Mononuclear cell (primary cell): Measurements from ENCODE around the gene ESAM. TPM values are rescaled to one million over a fixed set of nuclear protein-coding genes. Genes with fewer than 3 reads are reported as not detected.

Source experiments
- H3K27me3 ChIP-seq: 2 replicates; pipeline ENCODE4 v1.6.0; 2011; ENCODE audit warnings: low read length, control low read depth; ENCODE audit not compliant: insufficient read depth
- H3K4me1 ChIP-seq: 2 replicates; pipeline ENCODE4 v1.5.1; 2011; ENCODE audit warnings: mild to moderate bottlenecking, low read length, control low read depth; ENCODE audit not compliant: insufficient read depth
- H3K4me3 ChIP-seq: 2 replicates; pipeline ENCODE4 v1.5.1; 2011; ENCODE audit warnings: mild to moderate bottlenecking, low read length, moderate library complexity
- H3K9me3 ChIP-seq: 2 replicates; pipeline ENCODE4 v1.5.1; 2011; ENCODE audit warnings: low read depth, mild to moderate bottlenecking, control low read depth, low read length
- total RNA-seq: library from RNA; depleted of rRNA; stranded (reverse); fragments of >200 nt; gene quantifications from one replicate; pipeline ENCODE4 v1.2.3, GENCODE V29; 2012

The ESAM gene
- total RNA-seq, 1 donor = 9.4 TPM

DNA sequence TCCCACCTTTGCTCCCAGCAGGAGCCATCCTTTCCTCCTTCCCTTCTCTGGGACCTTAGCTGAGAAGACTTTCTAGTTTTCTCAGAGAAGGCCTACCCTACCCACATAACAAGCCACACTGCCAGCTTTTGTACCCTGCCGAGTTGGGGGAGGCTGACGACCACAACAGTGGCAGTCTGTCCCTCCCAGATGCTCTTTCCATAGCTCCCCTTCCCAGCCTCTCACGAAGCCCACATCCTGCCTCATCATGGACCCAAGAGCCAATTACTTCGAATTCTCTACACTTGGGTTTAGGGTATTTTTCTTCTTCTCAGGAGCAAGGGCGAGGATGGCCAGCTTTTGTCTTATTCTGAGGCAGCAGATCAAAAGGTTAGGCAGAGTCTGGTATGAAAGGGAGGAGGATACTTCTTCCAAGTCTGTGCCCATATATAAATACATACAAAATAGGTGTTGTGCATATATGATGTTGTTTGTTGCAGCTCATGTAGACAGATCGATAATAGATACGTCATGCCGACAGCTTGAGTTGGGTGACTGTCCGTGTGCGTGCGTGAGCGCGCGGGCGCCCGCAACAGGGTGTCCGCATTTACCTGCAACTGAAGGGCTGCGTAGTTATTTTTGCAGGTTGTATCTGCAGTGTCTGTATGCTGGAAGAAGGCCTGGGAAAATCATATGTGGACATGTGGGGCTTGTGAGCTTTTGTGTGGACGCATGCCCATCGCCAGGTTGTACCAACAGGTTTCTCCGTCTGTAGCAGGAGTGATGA is 23.2 kb downstream of the ESAM start:
- Histone ChIP-seq H3K27me3 (no peaks in the 10 kb centered on the region), H3K4me1 (peaks cover 64% of the 10 kb centered on the region), H3K9me3 (no peaks in the 10 kb centered on the region), H3K4me3 (no peak overlapping the region)

GRCh38 chr11:124737638-124738305 is 24.3 kb downstream of the ESAM start:
- peaks cover 68% of the 10 kb centered on the region for H3K4me1 ChIP-seq
- H3K4me3 ChIP-seq = no peak overlapping the region

DNA sequence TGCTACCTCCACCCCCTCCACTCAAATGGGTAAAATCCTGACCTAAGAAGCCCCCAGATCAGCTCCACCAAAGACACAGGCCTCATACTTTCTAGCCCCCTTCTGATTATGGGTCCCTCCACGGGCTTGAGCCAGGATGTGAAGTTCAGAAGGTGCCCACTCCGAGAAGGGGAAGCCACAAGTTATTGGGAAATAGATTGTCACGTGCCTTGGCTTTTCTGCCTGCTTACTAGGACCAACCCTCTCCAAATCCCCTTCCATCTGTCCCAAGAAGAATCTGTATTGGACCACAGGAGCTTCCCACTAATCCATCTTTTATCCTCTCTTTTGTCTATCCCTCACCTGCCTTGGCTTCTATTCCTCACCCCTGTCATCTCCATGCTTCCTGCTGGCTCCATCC is 25.4 kb downstream of the ESAM start:
- Histone ChIP-seq H3K27me3 (no peaks in the 10 kb centered on the region), H3K4me1 (peaks cover 69% of the 10 kb centered on the region), H3K4me3 (no peak overlapping the region), H3K9me3 (no peaks in the 10 kb centered on the region)

More at GRCh38 chr11:124737638-124738305, 24.3 kb downstream of the ESAM start:
- no peaks in the 10 kb centered on the region for H3K9me3 ChIP-seq
- H3K27me3 ChIP-seq = no peaks in the 10 kb centered on the region

- no peaks in the 10 kb centered on the region for H3K9me3 ChIP-seq
- no peak overlapping the region for H3K4me3 ChIP-seq
- peaks cover 71% of the 10 kb centered on the region for H3K4me1 ChIP-seq
- H3K27me3 ChIP-seq = no peaks in the 10 kb centered on the region
These were observed 29.9 kb downstream of the ESAM start for GRCh38 chr11:124732230-124732629.

DNA sequence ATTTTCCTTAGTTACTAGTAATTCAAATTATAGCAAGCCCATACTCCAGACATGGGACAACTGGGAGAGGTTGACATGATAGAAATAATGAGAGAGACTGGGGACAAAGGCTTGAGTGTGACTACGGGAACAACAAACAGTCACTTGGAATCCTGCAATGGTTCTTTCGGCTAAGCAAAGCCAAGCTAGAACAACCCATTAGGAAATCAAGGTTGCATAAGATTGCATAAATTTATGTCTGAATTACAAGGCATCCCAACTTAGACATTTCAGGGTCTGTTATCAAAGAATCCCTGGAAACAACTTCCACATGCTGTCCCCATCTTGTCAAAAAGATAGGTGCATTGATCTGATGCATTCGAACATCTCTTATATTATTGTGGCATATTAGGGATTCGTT is 32.5 kb downstream of the ESAM start:
- no peaks in the 10 kb centered on the region for H3K27me3 ChIP-seq
- H3K4me3 ChIP-seq = no peak overlapping the region
- no peaks in the 10 kb centered on the region for H3K9me3 ChIP-seq
- peaks cover 68% of the 10 kb centered on the region for H3K4me1 ChIP-seq

DNA sequence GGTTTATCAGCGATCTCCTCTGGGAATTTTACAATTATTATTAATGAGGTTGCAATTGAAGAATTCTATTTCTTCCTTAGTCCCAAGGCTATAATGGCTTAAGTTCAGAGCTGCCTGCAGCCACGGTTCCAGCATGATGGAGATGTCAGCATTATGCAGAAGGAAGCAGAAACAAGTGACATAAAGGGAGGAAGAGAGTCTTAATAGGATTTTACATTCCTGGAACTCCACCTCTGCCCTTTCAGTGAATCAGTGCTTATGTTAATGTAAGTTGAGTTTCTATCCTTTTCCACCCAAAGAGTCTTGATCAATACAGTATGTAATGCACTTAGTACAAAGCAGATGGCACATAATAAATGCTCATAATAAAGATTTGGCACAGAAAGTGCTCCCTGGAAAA is 34.0 kb downstream of the ESAM start:
- H3K4me3 ChIP-seq = no peak overlapping the region
- H3K9me3 ChIP-seq = no peaks in the 10 kb centered on the region
- no peaks in the 10 kb centered on the region for H3K27me3 ChIP-seq
- peaks cover 72% of the 10 kb centered on the region for H3K4me1 ChIP-seq

GRCh38 chr11:124727474-124727873 is 34.6 kb downstream of the ESAM start:
- H3K4me1 ChIP-seq = peaks cover 66% of the 10 kb centered on the region
- H3K4me3 ChIP-seq = no peak overlapping the region
- H3K27me3 ChIP-seq = no peaks in the 10 kb centered on the region
- no peaks in the 10 kb centered on the region for H3K9me3 ChIP-seq

- H3K27me3 ChIP-seq = no peaks in the 10 kb centered on the region
- H3K9me3 ChIP-seq = no peaks in the 10 kb centered on the region
- peaks cover 59% of the 10 kb centered on the region for H3K4me1 ChIP-seq
- no peak overlapping the region for H3K4me3 ChIP-seq
These were observed 36.4 kb downstream of the ESAM start for GRCh38 chr11:124725719-124726105.

DNA sequence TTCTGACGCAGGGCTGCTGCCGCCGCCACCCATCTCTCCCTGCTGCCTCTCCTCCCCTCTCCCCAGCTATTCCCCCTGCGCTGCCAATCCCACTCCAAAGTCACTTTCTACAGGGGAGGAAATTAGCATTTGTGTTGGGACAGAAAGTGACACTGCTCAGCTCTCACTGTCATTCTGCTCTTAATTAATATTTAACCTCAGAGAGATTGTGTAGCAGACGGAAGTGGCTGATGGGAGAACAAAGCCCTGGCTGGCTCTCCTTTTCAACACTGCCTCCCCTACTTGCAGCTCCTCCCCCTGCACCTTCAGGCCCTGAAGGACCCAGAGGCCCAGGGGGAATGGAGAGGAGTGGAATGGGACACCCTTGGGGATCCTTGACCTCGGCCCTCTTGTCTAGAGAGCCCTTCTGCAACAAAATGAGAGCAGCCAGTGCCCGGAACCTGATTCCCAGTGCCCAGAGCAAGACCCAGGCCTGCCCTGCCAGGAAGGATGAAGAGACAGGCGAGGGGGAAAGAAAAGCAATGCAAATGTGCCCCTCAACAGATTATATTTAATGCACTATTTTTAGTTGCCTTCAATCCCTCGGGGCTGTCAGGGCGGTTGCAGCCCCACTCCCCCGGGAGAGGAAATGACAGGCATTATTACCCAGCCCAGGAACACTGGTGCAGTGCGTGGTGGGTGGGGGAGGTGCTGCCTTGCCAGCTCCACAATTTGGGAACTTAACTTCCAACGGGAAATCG is 36.9 kb downstream of the ESAM start:
- H3K9me3 ChIP-seq = no peaks in the 10 kb centered on the region

GRCh38 chr11:124722176-124722575 is 39.9 kb downstream of the ESAM start:
- H3K27me3 ChIP-seq = peaks cover 25% of the 10 kb centered on the region
- H3K4me3 ChIP-seq = no peak overlapping the region
- H3K9me3 ChIP-seq = no peaks in the 10 kb centered on the region
- H3K4me1 ChIP-seq = peaks cover 46% of the 10 kb centered on the region

More for the DNA sequence above, 36.9 kb downstream of the ESAM start:
- peaks cover 54% of the 10 kb centered on the region for H3K4me1 ChIP-seq
- H3K4me3 ChIP-seq = no peak overlapping the region
- H3K27me3 ChIP-seq = no peaks in the 10 kb centered on the region

- no peaks in the 10 kb centered on the region for H3K9me3 ChIP-seq
- peaks cover 26% of the 10 kb centered on the region for H3K4me1 ChIP-seq
- H3K4me3 ChIP-seq = no peak overlapping the region
- H3K27me3 ChIP-seq = peaks cover 34% of the 10 kb centered on the region
These were observed 42.6 kb downstream of the ESAM start for GRCh38 chr11:124719534-124719933.

DNA sequence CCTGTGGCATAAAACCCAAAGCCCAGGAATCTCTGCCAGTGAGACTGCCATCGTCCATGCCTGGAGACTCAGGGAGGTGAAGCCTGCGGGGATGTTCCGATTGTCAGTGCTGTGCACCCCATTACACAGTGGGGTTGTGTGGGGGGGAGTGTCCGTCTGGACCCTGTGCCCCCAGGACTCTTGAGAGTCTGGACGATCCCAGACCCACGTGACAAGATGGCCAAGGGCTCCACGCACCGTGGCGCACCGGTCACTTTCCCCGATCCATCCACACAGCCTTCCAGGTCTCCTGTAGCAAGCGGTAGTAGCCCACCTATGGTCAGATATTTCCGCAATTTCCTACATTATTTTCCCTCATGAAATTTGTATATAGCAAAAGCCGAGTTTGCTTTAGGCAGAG is 43.3 kb downstream of the ESAM start:
- Histone ChIP-seq H3K4me3 (no peak overlapping the region), H3K27me3 (peaks cover 34% of the 10 kb centered on the region), H3K9me3 (no peaks in the 10 kb centered on the region), H3K4me1 (peaks cover 22% of the 10 kb centered on the region)

DNA sequence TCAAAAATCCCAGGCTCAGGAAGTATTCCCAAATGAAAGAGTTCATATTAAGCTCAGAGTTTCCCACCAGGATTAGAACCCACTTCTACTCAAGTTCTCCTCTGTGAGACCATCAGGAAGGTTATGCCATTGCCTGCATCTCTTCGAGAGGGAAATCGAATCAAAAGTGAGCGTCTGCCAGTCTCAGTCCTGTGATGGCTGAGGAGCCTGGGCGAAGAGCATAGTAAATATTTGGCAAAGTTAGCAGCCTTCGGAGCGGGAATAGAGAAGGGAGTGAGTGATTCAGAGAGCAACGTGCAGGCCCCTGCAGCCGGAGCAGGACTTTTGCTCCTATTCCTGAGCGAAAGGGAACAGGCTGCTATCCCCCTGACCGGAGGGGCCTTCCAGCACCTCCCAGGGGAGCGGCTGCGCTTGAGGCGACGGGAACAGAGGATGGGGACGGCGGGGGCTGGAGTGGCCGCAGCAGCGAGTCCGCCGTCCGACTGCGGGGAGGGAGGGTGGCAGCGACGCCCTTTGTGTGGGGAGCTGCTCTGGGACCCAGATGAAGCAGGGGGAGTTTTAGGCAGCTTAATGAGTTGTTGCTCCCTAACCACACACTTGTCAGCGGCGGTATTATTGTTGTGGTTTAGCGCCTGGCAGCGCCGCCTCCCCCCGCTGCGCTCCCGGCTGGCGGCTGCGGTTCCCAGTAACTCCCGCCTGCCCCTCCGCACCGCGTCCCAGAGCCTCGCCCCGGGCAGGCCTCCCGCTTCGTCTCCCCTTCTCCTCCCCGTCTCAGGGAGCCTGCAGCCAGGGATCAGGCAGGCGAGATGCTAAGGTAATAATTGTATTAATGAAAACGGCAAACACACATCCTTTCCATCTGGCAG is 44.1 kb downstream of the ESAM start:
- no peaks in the 10 kb centered on the region for H3K9me3 ChIP-seq
- peaks cover 22% of the 10 kb centered on the region for H3K4me1 ChIP-seq
- peaks cover 34% of the 10 kb centered on the region for H3K27me3 ChIP-seq
- no peak overlapping the region for H3K4me3 ChIP-seq

DNA sequence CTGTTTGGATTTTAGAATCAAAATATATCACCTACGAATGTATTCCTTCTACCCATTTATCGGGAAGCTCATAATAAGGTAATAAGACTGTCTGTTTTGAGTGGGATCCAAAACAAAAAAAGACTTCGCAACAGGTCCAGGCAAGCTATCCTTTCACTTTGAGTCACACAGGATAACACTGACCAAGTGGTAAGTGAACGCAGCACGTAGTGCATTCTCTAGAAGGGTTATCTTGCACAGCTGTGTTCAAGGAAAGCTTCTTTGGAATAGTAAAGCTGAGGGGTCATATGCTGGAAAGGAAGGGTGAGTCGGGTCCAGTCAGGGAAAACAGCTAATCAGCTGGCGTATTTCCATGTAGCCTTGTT is 44.7 kb downstream of the ESAM start:
- peaks cover 34% of the 10 kb centered on the region for H3K27me3 ChIP-seq
- peaks cover 22% of the 10 kb centered on the region for H3K4me1 ChIP-seq
- no peak overlapping the region for H3K4me3 ChIP-seq
- H3K9me3 ChIP-seq = no peaks in the 10 kb centered on the region
